ENCODE measurements around the gene DCST1.

DNA sequence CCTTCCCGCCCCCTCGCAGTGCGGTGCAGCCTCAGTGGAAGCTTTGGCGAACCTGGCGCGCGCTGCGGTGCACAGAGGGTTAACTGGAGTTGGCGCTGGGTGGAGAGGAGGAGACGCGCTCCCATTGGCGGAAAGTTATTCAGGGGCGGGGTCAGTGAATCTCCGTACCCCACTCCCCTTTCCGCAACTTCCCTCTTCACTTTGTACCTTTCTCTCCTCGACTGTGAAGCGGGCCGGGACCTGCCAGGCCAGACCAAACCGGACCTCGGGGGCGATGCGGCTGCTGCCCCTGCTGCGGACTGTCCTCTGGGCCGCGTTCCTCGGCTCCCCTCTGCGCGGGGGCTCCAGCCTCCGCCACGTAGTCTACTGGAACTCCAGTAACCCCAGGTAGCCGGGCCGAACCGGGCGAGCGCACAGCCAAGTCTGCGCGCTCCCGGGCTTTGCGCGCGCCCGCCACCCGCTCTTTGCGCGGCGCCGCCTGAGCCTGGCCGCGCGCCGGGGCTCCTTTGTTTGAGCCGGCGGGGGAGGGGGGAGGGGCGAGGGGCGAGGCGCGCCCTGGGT is 30.0 kb downstream of the DCST1 start, which contains the start of gene EFNA4:
- TF ChIP-seq, protein P1, sequence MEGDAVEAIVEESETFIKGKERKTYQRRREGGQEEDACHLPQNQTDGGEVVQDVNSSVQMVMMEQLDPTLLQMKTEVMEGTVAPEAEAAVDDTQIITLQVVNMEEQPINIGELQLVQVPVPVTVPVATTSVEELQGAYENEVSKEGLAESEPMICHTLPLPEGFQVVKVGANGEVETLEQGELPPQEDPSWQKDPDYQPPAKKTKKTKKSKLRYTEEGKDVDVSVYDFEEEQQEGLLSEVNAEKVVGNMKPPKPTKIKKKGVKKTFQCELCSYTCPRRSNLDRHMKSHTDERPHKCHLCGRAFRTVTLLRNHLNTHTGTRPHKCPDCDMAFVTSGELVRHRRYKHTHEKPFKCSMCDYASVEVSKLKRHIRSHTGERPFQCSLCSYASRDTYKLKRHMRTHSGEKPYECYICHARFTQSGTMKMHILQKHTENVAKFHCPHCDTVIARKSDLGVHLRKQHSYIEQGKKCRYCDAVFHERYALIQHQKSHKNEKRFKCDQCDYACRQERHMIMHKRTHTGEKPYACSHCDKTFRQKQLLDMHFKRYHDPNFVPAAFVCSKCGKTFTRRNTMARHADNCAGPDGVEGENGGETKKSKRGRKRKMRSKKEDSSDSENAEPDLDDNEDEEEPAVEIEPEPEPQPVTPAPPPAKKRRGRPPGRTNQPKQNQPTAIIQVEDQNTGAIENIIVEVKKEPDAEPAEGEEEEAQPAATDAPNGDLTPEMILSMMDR (conservative IDR thresholded peaks at IDR 0.05; ENCODE audit: low read depth, low read length) = no peak
- TF ChIP-seq EZH2 (IDR thresholded peaks at IDR 0.05; ENCODE audit: borderline replicate concordance, low read depth, low read length, poor library complexity, severe bottlenecking) = no peak
